Liver (tissue), 3 donors: ENCODE data around the gene DHFR.

ENCODE experiments used
- GABPA ChIP-seq, 2 donors: IDR thresholded peaks in 1 of 2; conservative IDR thresholded peaks in 1 of 2; 2 replicates each; pipeline ENCODE4 v1.6.1; 2016; ENCODE audit warnings: antibody characterized with exemption in 2 of 2, mild to moderate bottlenecking in 1 of 2, moderate library complexity in 1 of 2
- RAD21 ChIP-seq, 2 donors: IDR thresholded peaks; 2 replicates each; pipeline ENCODE4 v1.6.1; 2016; ENCODE audit warnings: antibody characterized with exemption in 2 of 2, mild to moderate bottlenecking in 2 of 2
- RXRA ChIP-seq, 2 donors: IDR thresholded peaks; 2 replicates each; pipeline ENCODE4 v1.6.1; 2017 to 2018; ENCODE audit warnings: antibody characterized with exemption in 2 of 2, mild to moderate bottlenecking in 1 of 2
- SP1 ChIP-seq: IDR thresholded peaks from 2 replicates; pipeline ENCODE4 v1.6.1; 2018; ENCODE audit warnings: antibody characterized with exemption, mild to moderate bottlenecking
- TAF1 ChIP-seq: conservative IDR thresholded peaks from 2 replicates; pipeline ENCODE4 v1.6.1; 2016; ENCODE audit warnings: antibody characterized with exemption, mild to moderate bottlenecking
- TF ChIP-seq, protein P1 (sequence below): fragments of 150-350 bp; IDR thresholded peaks from 2 replicates; pipeline ENCODE4 v1.5.1; 2017; ENCODE audit warnings: improper control_type of control experiment, low read depth, low read length; ENCODE audit not compliant: missing input control
- TF ChIP-seq, protein P2 (sequence below): IDR thresholded peaks from 2 replicates; pipeline ENCODE4 v1.6.1; 2016; ENCODE audit warnings: antibody characterized with exemption
- TF ChIP-seq, protein P3 (sequence below): IDR thresholded peaks from 2 replicates; pipeline ENCODE4 v1.6.1; 2016; ENCODE audit warnings: antibody characterized with exemption, mild to moderate bottlenecking
- TF ChIP-seq, protein P4 (sequence below): IDR thresholded peaks from 2 replicates; pipeline ENCODE4 v1.6.1; 2016; ENCODE audit warnings: antibody characterized with exemption
- donor health status: healthy.
- donor health status: healthy.

DNA sequence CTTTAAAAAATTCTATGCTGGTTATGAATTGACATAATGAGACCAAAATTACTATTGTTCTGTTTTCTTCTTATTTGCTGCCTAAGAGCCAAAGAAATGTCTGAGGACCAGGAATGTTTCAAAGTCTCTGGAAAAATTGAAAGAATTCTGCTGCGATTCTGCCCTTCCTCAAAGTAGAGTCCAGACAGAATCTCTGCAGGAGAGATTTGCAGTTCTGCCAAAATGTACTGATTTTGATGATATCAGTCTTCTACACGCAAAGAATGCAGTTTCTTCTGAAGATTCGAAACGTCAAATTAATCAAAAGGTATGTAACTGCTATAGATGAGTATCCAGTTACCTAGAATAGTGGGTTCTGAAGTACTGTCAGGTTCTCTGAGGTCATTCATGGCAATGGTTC, 10.3 kb upstream of the DHFR start:
- TF ChIP-seq RAD21 (IDR thresholded peaks at IDR 0.05) (no peak), GABPA (IDR thresholded peaks at IDR 0.05 in 1 of 2, conservative IDR thresholded peaks at IDR 0.05 in 1 of 2) (no peak), RXRA (IDR thresholded peaks at IDR 0.05) (no peak), SP1 (no peak), TAF1 (no peak)
- TF ChIP-seq, protein P1, sequence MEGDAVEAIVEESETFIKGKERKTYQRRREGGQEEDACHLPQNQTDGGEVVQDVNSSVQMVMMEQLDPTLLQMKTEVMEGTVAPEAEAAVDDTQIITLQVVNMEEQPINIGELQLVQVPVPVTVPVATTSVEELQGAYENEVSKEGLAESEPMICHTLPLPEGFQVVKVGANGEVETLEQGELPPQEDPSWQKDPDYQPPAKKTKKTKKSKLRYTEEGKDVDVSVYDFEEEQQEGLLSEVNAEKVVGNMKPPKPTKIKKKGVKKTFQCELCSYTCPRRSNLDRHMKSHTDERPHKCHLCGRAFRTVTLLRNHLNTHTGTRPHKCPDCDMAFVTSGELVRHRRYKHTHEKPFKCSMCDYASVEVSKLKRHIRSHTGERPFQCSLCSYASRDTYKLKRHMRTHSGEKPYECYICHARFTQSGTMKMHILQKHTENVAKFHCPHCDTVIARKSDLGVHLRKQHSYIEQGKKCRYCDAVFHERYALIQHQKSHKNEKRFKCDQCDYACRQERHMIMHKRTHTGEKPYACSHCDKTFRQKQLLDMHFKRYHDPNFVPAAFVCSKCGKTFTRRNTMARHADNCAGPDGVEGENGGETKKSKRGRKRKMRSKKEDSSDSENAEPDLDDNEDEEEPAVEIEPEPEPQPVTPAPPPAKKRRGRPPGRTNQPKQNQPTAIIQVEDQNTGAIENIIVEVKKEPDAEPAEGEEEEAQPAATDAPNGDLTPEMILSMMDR: no peak
- TF ChIP-seq, protein P2, sequence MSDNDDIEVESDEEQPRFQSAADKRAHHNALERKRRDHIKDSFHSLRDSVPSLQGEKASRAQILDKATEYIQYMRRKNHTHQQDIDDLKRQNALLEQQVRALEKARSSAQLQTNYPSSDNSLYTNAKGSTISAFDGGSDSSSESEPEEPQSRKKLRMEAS: no peak
- TF ChIP-seq, protein P3, sequence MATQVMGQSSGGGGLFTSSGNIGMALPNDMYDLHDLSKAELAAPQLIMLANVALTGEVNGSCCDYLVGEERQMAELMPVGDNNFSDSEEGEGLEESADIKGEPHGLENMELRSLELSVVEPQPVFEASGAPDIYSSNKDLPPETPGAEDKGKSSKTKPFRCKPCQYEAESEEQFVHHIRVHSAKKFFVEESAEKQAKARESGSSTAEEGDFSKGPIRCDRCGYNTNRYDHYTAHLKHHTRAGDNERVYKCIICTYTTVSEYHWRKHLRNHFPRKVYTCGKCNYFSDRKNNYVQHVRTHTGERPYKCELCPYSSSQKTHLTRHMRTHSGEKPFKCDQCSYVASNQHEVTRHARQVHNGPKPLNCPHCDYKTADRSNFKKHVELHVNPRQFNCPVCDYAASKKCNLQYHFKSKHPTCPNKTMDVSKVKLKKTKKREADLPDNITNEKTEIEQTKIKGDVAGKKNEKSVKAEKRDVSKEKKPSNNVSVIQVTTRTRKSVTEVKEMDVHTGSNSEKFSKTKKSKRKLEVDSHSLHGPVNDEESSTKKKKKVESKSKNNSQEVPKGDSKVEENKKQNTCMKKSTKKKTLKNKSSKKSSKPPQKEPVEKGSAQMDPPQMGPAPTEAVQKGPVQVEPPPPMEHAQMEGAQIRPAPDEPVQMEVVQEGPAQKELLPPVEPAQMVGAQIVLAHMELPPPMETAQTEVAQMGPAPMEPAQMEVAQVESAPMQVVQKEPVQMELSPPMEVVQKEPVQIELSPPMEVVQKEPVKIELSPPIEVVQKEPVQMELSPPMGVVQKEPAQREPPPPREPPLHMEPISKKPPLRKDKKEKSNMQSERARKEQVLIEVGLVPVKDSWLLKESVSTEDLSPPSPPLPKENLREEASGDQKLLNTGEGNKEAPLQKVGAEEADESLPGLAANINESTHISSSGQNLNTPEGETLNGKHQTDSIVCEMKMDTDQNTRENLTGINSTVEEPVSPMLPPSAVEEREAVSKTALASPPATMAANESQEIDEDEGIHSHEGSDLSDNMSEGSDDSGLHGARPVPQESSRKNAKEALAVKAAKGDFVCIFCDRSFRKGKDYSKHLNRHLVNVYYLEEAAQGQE: no peak
- TF ChIP-seq, protein P4, sequence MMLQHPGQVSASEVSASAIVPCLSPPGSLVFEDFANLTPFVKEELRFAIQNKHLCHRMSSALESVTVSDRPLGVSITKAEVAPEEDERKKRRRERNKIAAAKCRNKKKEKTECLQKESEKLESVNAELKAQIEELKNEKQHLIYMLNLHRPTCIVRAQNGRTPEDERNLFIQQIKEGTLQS: no peak
